H1 (cell line): ENCODE results near the gene DNLZ. TPM values are rescaled to one million over a fixed set of nuclear protein-coding genes. Genes with fewer than 3 reads are reported as not detected.

Source experiments
- BRCA1 ChIP-seq: IDR thresholded peaks from 2 replicates; pipeline ENCODE4 v1.6.1; 2012; ENCODE audit warnings: low read depth, low read length, improper control_type of control experiment
- CEBPB ChIP-seq: IDR thresholded peaks from 2 replicates; pipeline ENCODE4 v1.6.1; 2012; ENCODE audit warnings: low read depth, low read length
- CREB1 ChIP-seq: IDR thresholded peaks from 2 replicates; pipeline ENCODE4 v1.6.1; 2012; ENCODE audit warnings: inconsistent platforms
- E2F6 ChIP-seq: IDR thresholded peaks from 2 replicates; pipeline ENCODE4 v1.6.1; 2012; ENCODE audit warnings: inconsistent platforms
- EGR1 ChIP-seq: IDR thresholded peaks from 2 replicates; pipeline ENCODE4 v1.6.1; 2011; ENCODE audit warnings: low read depth, low read length, borderline replicate concordance
- EZH2 ChIP-seq: fragments of 200-600 bp; sonication (generic); IDR thresholded peaks from 2 replicates; pipeline ENCODE4 v1.7.1; 2012; ENCODE audit warnings: low read depth, mild to moderate bottlenecking, moderate library complexity, low read length, inconsistent platforms; ENCODE audit not compliant: severe bottlenecking
- GABPA ChIP-seq: IDR thresholded peaks from 2 replicates; pipeline ENCODE4 v1.6.1; 2011; ENCODE audit warnings: mild to moderate bottlenecking, low read length, moderate library complexity, borderline replicate concordance; ENCODE audit not compliant: insufficient read depth
- JUN ChIP-seq: IDR thresholded peaks from 2 replicates; pipeline ENCODE4 v1.6.1; 2011; ENCODE audit warnings: low read depth, mild to moderate bottlenecking, improper control_type of control experiment, low read length
- PHF8 ChIP-seq: fragments of 200-600 bp; sonication (generic); conservative IDR thresholded peaks from 2 replicates; pipeline ENCODE4 v1.7.1; 2012; ENCODE audit warnings: low read depth, mild to moderate bottlenecking, inconsistent platforms, low read length, moderate library complexity
- RBBP5 ChIP-seq: IDR thresholded peaks from 2 replicates; pipeline ENCODE4 v1.7.1; 2012; ENCODE audit warnings: low read depth, mild to moderate bottlenecking, inconsistent platforms, low read length, moderate library complexity, borderline replicate concordance
- SP1 ChIP-seq: IDR thresholded peaks from 2 replicates; pipeline ENCODE4 v1.6.1; 2011; ENCODE audit warnings: low read depth, low read length
- TAF1 ChIP-seq: IDR thresholded peaks from 2 replicates; pipeline ENCODE4 v1.6.1; 2011; ENCODE audit warnings: mild to moderate bottlenecking, low read depth, low read length
- TAF7 ChIP-seq: optimal IDR thresholded peaks from 2 replicates; pipeline ENCODE3; 2011; ENCODE audit warnings: low read depth, mild to moderate bottlenecking, inconsistent platforms, low read length, moderate library complexity, borderline replicate concordance
- YY1 ChIP-seq: IDR thresholded peaks from 2 replicates; pipeline ENCODE4 v1.6.1; 2011; ENCODE audit warnings: low read depth, mild to moderate bottlenecking, low read length
- polyA plus RNA-seq, 7 experiments: library from polyadenylated mRNA; depleted of rRNA in 3 of 7; stranded (reverse) in 5 of 7; unstranded in 2 of 7; fragments of >200 nt in 5 of 7; fragments of 200-250 nt in 2 of 7; gene quantifications; 1 replicate in 5 of 7; 2 replicates in 1 of 7; 4 replicates in 1 of 7; pipeline versions ENCODE4 v1.2.1 to v1.2.3, GENCODE V29; 2011 to 2013; ENCODE audit warnings: missing spikeins in 2 of 7, mixed read lengths in 2 of 7
- total RNA-seq: library from RNA; stranded (reverse); fragmentation: NEBNext Ultra II Directional; extraction: Animal tissue kit (Norgen Biotek cat#: 25700); gene quantifications from 2 replicates; pipeline ENCODE4 v1.2.1, GENCODE V29; 2021

DNLZ gene
- total and polyA plus RNA-seq, 2 of the 8 experiments (the other 6 are each of a cell fraction or from before 2014, with no cell fraction given), result 11.6 to 17.9 TPM

- TF ChIP-seq TAF7 (peak; percentile 86), GABPA (peak; percentile 95), JUN (no peak), CREB1 (peak; percentile 94), E2F6 (peak; percentile 59), PHF8 (peak; percentile 92), RBBP5 (peak; percentile 79; the same call in 1 of the 2 replicates), YY1 (peak; percentile 98), TAF1 (peak; percentile 97), EZH2 (no peak), CEBPB (no peak), EGR1 (peak; percentile 92), SP1 (0 out of 2 replicates have a peak, but pooled peaks have one; percentile 19), BRCA1 (no peak)
Measured at GRCh38 chr9:136410500-136411287, 47.1 kb upstream of the DNLZ start, which contains the start of the genes ENTR1 and PMPCA (continued).
